OCI-LY1 (cell line): ENCODE measurements around the gene GSK3A.

Source experiments
- H2AFZ ChIP-seq: fragments of 200-600 bp; sonication (generic), shearing (Covaris generic); 2 replicates; pipeline ENCODE4 v1.6.0; 2014; ENCODE audit warnings: antibody characterized with exemption, mild to moderate bottlenecking, low read length
- H3F3A ChIP-seq: fragments of 200-600 bp; sonication (generic), shearing (Covaris generic); 2 replicates; pipeline ENCODE4 v1.6.0; 2014; ENCODE audit warnings: mild to moderate bottlenecking, antibody characterized with exemption, low read length, moderate library complexity; ENCODE audit not compliant: insufficient read depth
- H3K27ac ChIP-seq: fragments of 200-600 bp; sonication (generic); 2 replicates; pipeline ENCODE4 v1.5.1; 2014; ENCODE audit warnings: low read length, mixed run types, mild to moderate bottlenecking, low read depth; ENCODE audit not compliant: poor library complexity, severe bottlenecking
- H3K27me3 ChIP-seq: fragments of 200-600 bp; sonication (generic); 2 replicates; pipeline ENCODE4 v1.6.0; 2014; ENCODE audit warnings: antibody characterized with exemption, mild to moderate bottlenecking, low read length, moderate library complexity; ENCODE audit not compliant: insufficient read depth
- H3K36me3 ChIP-seq: fragments of 200-600 bp; sonication (generic); 2 replicates; pipeline ENCODE4 v1.6.1; 2014; ENCODE audit warnings: mild to moderate bottlenecking, antibody characterized with exemption, low read length, moderate library complexity, mixed read lengths; ENCODE audit not compliant: insufficient read depth
- H3K4me1 ChIP-seq: fragments of 200-600 bp; sonication (generic); 2 replicates; pipeline ENCODE4 v1.5.1; 2014; ENCODE audit warnings: mild to moderate bottlenecking, low read length, moderate library complexity; ENCODE audit not compliant: insufficient read depth, severe bottlenecking
- H3K4me2 ChIP-seq: fragments of 200-600 bp; sonication (generic), shearing (Covaris generic); 2 replicates; pipeline ENCODE4 v1.6.1; 2014; ENCODE audit warnings: low read length
- H3K4me3 ChIP-seq: fragments of 200-600 bp; sonication (generic); 2 replicates; pipeline ENCODE4 v1.5.1; 2014; ENCODE audit warnings: low read length, low read depth, mild to moderate bottlenecking, mixed read lengths; ENCODE audit not compliant: poor library complexity, severe bottlenecking
- H3K79me2 ChIP-seq: fragments of 200-600 bp; shearing (Covaris generic); 2 replicates; pipeline ENCODE4 v1.6.1; 2016; ENCODE audit warnings: mixed run types, low read length, mixed read lengths; ENCODE audit not compliant: insufficient read depth
- H3K9ac ChIP-seq: fragments of 200-600 bp; sonication (generic), shearing (Covaris generic); 2 replicates; pipeline ENCODE4 v1.6.1; 2014; ENCODE audit warnings: mild to moderate bottlenecking, low read length, mixed read lengths
- H3K9me2 ChIP-seq: fragments of 200-600 bp; sonication (generic), shearing (Covaris generic); 2 replicates; pipeline ENCODE4 v1.6.1; 2014; ENCODE audit warnings: low read depth, mild to moderate bottlenecking, low read length, mixed read lengths
- H3K9me3 ChIP-seq: fragments of 200-600 bp; shearing (Covaris generic); 2 replicates; pipeline ENCODE4 v1.6.1; 2014; ENCODE audit warnings: low read length, mixed read lengths
- H4K20me1 ChIP-seq: fragments of 200-600 bp; sonication (generic), shearing (Covaris generic); 2 replicates; pipeline ENCODE4 v1.6.0; 2016; ENCODE audit warnings: mild to moderate bottlenecking, low read length; ENCODE audit not compliant: insufficient read depth
- CTCF ChIP-seq: fragments of 200-600 bp; sonication (generic), shearing (Covaris generic); IDR thresholded peaks from 2 replicates; pipeline ENCODE4 v1.5.1; 2017; ENCODE audit warnings: mild to moderate bottlenecking, antibody characterized with exemption, low read length, moderate library complexity, mixed read lengths
- EZH2 ChIP-seq: fragments of 200-600 bp; sonication (generic), shearing (Covaris generic); IDR thresholded peaks from 2 replicates; pipeline ENCODE4 v1.8.0; 2017; ENCODE audit warnings: borderline replicate concordance, mixed run types, mild to moderate bottlenecking, antibody characterized with exemption, low read length, moderate library complexity, mixed read lengths

GSK3A gene

GRCh38 chr19:42272535-42272897 lies 30.1 kb upstream of the GSK3A start:
- Histone ChIP-seq H3K4me1 (peaks cover 27% of the 10 kb centered on the region), H3K9ac (no peak overlapping the region), H3K79me2 (no peaks in the 10 kb centered on the region), H3K27me3 (no peaks in the 10 kb centered on the region), H3K27ac (no peak overlapping the region), H3K4me2 (no peak overlapping the region), H2AFZ (no peak overlapping the region), H3K36me3 (peaks cover 4% of the 10 kb centered on the region; the same call in 1 of the 2 replicates), H3F3A (no peaks in the 10 kb centered on the region), H3K9me2 (no peaks in the 10 kb centered on the region), H3K4me3 (no peak overlapping the region), H3K9me3 (no peaks in the 10 kb centered on the region), H4K20me1 (no peaks in the 10 kb centered on the region)
- TF ChIP-seq CTCF (no peak), EZH2 (no peak)

GRCh38 chr19:42271861-42272534 lies 29.6 kb upstream of the GSK3A start:
- Histone ChIP-seq H4K20me1 (no peaks in the 10 kb centered on the region), H3K4me3 (no peak overlapping the region), H3K9me2 (no peaks in the 10 kb centered on the region), H3K27ac (peak overlapping the region; percentile 89), H3K79me2 (no peaks in the 10 kb centered on the region), H2AFZ (no peak overlapping the region), H3K4me1 (peaks cover 30% of the 10 kb centered on the region), H3K27me3 (no peaks in the 10 kb centered on the region), H3K4me2 (no peak overlapping the region), H3K36me3 (peaks cover 4% of the 10 kb centered on the region; the same call in 1 of the 2 replicates), H3K9me3 (no peaks in the 10 kb centered on the region), H3F3A (no peaks in the 10 kb centered on the region), H3K9ac (no peak overlapping the region)
- TF ChIP-seq CTCF = no peak

- peak overlapping the region; percentile 81 for H3K4me3 ChIP-seq
- H3K36me3 ChIP-seq = peaks cover 4% of the 10 kb centered on the region; the same call in 1 of the 2 replicates
- peak overlapping the region; percentile 79 for H3K4me2 ChIP-seq
- no peaks in the 10 kb centered on the region for H3F3A ChIP-seq
- H3K27me3 ChIP-seq = no peaks in the 10 kb centered on the region
- peak overlapping the region; percentile 72; the same call in 1 of the 2 replicates for H3K9ac ChIP-seq
- no peak overlapping the region for H2AFZ ChIP-seq
- no peaks in the 10 kb centered on the region for H4K20me1 ChIP-seq
- H3K4me1 ChIP-seq = peaks cover 30% of the 10 kb centered on the region
- no peaks in the 10 kb centered on the region for H3K79me2 ChIP-seq
- TF ChIP-seq CTCF (no peak), EZH2 (no peak)
- H3K27ac ChIP-seq = peak overlapping the region; percentile 89
- no peaks in the 10 kb centered on the region for H3K9me2 ChIP-seq
- H3K9me3 ChIP-seq = no peaks in the 10 kb centered on the region
These were observed 28.6 kb upstream of the GSK3A start for GRCh38 chr19:42271045-42271419.
